ENCODE data around the gene GUCY2C. TPM values are rescaled to one million over a fixed set of nuclear protein-coding genes. Genes with fewer than 3 reads are reported as not detected.

GUCY2C gene
- total and polyA plus RNA-seq, 10 of the 15 experiments (the other 5 are each of a cell fraction or from before 2014, with no cell fraction given), result 0.08 to 0.60 (median 0.17) TPM

GRCh38 chr12:14698555-14698954 lies 2.2 kb upstream of the GUCY2C start:
- CTCF ChIA-PET, result interaction anchor here (0.8 to 1.5 kb wide), 3 partner anchors 17 to 69 kb away, joined by 3 to 5 read pairs (median 3); no protein-coding TSS in a partner anchor
- Histone ChIP-seq H3K9me3 (replicated peaks; ENCODE audit: control insufficient read depth, insufficient read depth, low read length) (no peaks in the 10 kb centered on the region), H3K4me2 (ENCODE audit: control insufficient read depth, insufficient read depth) (no peak overlapping the region), H3K27ac (ENCODE audit: control insufficient read depth, insufficient read depth) (no peak overlapping the region), H2AFZ (ENCODE audit: control insufficient read depth, low read depth, low read length) (no peak overlapping the region), H3K79me2 (ENCODE audit: control insufficient read depth, insufficient read depth, low read length) (no peaks in the 10 kb centered on the region), H3K27me3 (replicated peaks in 1 of 2; ENCODE audit: control insufficient read depth in 2 of 2, insufficient read depth in 2 of 2, low read length in 1 of 2) (no peaks in the 10 kb centered on the region), H3K4me3 (no peak overlapping the region), H3K4me1 (ENCODE audit: control insufficient read depth, insufficient read depth, low read length) (no peaks in the 10 kb centered on the region), H3K9ac (ENCODE audit: control insufficient read depth, insufficient read depth, low read length) (no peak overlapping the region), H4K20me1 (ENCODE audit: control insufficient read depth, insufficient read depth) (no peaks in the 10 kb centered on the region), H3K36me3 (ENCODE audit: control insufficient read depth in 2 of 2, insufficient read depth in 2 of 2, low read length in 1 of 2) (no peaks in the 10 kb centered on the region)
- BruUV-seq (replicated peaks), result no TSS peak
- POLR2A ChIA-PET, result no interaction called here
- SMC1A ChIA-PET (ENCODE audit: uncharacterized antibody, unreplicated experiment), result interaction anchor here (0.7 kb wide), 1 partner anchor 43 kb away, joined by 3 read pairs; no protein-coding TSS in a partner anchor
- intact Hi-C loops (cut with micrococcal nuclease; ENCODE audit: unreplicated experiment), result no loop called here
- FAIRE-seq, result no peak
- DNase-seq (ENCODE audit: low read depth, low spot score), result no peak
- TF ChIP-seq ZBTB33 (IDR thresholded peaks at IDR 0.05) (no peak), RELB (IDR thresholded peaks at IDR 0.05; ENCODE audit: low read depth) (no peak), POLR2A (IDR thresholded peaks at IDR 0.05; ENCODE audit: low read depth, low read length) (no peak), NR2C1 (IDR thresholded peaks at IDR 0.05) (no peak)
- ATAC-seq, result no peak
- RAD21 ChIA-PET (ENCODE audit: unreplicated experiment), result no interaction called here
- in situ Hi-C loops (cut with MboI), result no loop called here

- RAD21 ChIA-PET (ENCODE audit: unreplicated experiment), result no interaction called here
- Histone ChIP-seq H3K4me3 (no peak overlapping the region), H3K4me1 (ENCODE audit: control insufficient read depth, insufficient read depth, low read length) (no peaks in the 10 kb centered on the region), H3K79me2 (ENCODE audit: control insufficient read depth, insufficient read depth, low read length) (no peaks in the 10 kb centered on the region), H3K9ac (ENCODE audit: control insufficient read depth, insufficient read depth, low read length) (no peak overlapping the region), H4K20me1 (ENCODE audit: control insufficient read depth, insufficient read depth) (no peaks in the 10 kb centered on the region), H3K36me3 (ENCODE audit: control insufficient read depth in 2 of 2, insufficient read depth in 2 of 2, low read length in 1 of 2) (no peaks in the 10 kb centered on the region), H3K27ac (ENCODE audit: control insufficient read depth, insufficient read depth) (no peak overlapping the region), H2AFZ (ENCODE audit: control insufficient read depth, low read depth, low read length) (no peak overlapping the region), H3K9me3 (replicated peaks; ENCODE audit: control insufficient read depth, insufficient read depth, low read length) (no peaks in the 10 kb centered on the region), H3K27me3 (replicated peaks in 1 of 2; ENCODE audit: control insufficient read depth in 2 of 2, insufficient read depth in 2 of 2, low read length in 1 of 2) (no peaks in the 10 kb centered on the region), H3K4me2 (ENCODE audit: control insufficient read depth, insufficient read depth) (no peak overlapping the region)
- in situ Hi-C loops (cut with MboI) (no loop called here), intact Hi-C loops (cut with micrococcal nuclease; ENCODE audit: unreplicated experiment) (no loop called here)
- no TSS peak for BruUV-seq (replicated peaks)
- WGBS (ENCODE audit: insufficient coverage, insufficient replicate concordance, low lambda C conversion rate, missing lambda C conversion rate), result 62% methylated on average over 5 of the region's 5 CpGs
- SMC1A ChIA-PET (ENCODE audit: uncharacterized antibody, unreplicated experiment), result no interaction called here
- FAIRE-seq, result no peak
- CTCF ChIA-PET, result interaction anchor here (0.7 to 1.0 kb wide), 2 partner anchors 20 to 29 kb away, joined by 3 to 4 read pairs; no protein-coding TSS in a partner anchor
- no peak for ATAC-seq
- POLR2A ChIA-PET, result no interaction called here
- no peak for DNase-seq (ENCODE audit: low read depth, low spot score)
- TF ChIP-seq HSF1 (IDR thresholded peaks at IDR 0.05; ENCODE audit: low read depth, low read length), result no peak
- TF ChIP-seq ATF7 (IDR thresholded peaks at IDR 0.05; ENCODE audit: low read depth), result no peak
- no peak for TF ChIP-seq ZNF592 (IDR thresholded peaks at IDR 0.05)
- no peak for TF ChIP-seq NFIC (IDR thresholded peaks at IDR 0.05; ENCODE audit: low read depth, low read length)
Observed at GRCh38 chr12:14695715-14696141, 671 bp downstream of the GUCY2C start.

All from GM12878 (cell line).